ENCODE results near the gene TOR1AIP1.

The TOR1AIP1 gene

DNA sequence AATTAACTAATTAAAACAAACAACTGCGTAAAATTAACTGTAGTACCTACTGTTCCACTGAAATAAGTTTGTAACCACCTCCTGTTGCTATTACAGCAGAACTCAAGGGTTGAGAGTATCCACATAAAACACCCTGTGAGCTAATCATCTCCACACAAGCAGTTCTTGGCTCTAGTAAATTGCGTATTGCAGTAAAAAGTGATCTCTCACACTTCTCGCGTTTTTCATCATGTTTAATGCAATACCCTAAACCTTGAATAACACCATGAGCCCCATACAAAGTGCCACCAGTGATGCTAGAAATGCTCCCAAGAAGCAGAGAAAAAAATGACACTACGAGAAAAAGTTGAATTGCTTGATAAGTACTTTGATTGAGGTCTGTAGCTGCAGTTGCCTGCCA lies 43.2 kb downstream of the TOR1AIP1 start:
- Histone ChIP-seq H3K4me1 (ENCODE audit: control insufficient read depth, low read depth, low read length) (peaks cover 17% of the 10 kb centered on the region), H3K27me3 (ENCODE audit: control insufficient read depth, insufficient read depth, low read length) (no peaks in the 10 kb centered on the region), H3K4me3 (ENCODE audit: low read length) (no peak overlapping the region), H3K27ac (ENCODE audit: low read length) (no peak overlapping the region), H3K9ac (ENCODE audit: low read length) (no peak overlapping the region), H3K9me3 (ENCODE audit: control insufficient read depth, low read depth, low read length) (no peaks in the 10 kb centered on the region), H3K36me3 (ENCODE audit: control insufficient read depth, low read depth, low read length) (no peaks in the 10 kb centered on the region)

DNA sequence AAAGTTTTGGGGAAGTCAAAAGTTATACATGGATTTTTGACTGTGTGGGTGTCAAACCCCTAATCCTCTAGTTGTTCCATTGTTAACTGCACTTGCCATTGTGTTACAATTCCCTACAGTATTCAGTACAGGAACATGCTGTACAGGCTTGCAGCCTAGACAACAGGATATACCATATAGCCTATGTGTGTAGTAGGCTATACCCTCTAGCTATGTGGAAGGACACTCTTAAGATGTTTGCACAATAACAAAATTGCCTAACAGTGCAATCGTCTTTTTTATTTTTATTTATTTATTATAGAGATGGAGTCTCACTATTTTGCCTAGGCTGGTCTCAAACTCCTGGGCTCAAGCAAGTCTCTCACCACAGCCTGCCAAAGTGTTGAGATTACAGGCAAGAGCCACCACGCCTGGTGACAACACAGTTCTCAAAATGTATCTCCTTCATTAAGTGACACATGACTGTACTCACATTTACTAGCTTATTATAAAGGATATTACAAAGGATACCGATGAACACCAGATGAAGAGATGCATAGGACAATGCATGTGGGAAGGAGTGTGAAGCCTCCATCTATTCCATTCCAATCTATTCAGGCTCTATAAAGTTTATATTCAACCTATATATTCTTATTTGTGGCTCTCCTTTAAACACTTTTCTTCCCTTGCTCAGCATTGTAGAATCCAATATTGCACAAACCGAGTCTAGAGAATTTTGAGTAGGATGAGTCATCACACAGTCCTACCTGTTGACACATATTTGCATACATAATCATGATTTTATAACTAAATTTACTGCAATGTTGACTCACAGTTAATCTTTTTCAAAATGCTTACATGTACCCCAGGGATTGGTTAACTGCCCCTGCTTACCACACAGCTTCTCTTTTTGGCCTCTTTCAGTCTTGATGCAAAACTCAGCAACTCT lies 44.1 kb downstream of the TOR1AIP1 start:
- H3K9ac ChIP-seq (ENCODE audit: low read length): no peak overlapping the region

DNA sequence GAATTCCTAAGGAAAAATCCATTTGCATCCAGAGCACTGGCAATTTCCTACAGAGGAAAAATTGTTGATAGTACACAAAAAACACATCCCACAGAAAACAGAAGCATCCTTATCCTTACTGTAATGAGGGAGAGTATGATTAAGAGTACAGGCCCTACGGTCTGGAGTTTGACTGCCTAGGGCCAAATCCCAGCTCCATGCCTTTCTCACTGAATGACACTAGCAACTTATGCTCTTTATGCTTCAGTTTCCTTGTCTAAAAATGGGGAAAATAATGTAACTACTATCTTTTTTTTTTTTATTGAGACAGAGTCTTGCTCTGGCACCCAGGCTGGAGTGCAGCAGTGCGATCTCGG lies 44.7 kb downstream of the TOR1AIP1 start:
- H3K4me1 ChIP-seq (ENCODE audit: control insufficient read depth, low read depth, low read length): peaks cover 8% of the 10 kb centered on the region
- no peak overlapping the region for H3K27ac ChIP-seq (ENCODE audit: low read length)
- H3K27me3 ChIP-seq (ENCODE audit: control insufficient read depth, insufficient read depth, low read length): no peaks in the 10 kb centered on the region
- H3K4me3 ChIP-seq (ENCODE audit: low read length): no peak overlapping the region
- no peaks in the 10 kb centered on the region for H3K9me3 ChIP-seq (ENCODE audit: control insufficient read depth, low read depth, low read length)
- no peaks in the 10 kb centered on the region for H3K36me3 ChIP-seq (ENCODE audit: control insufficient read depth, low read depth, low read length)
- no peak overlapping the region for H3K9ac ChIP-seq (ENCODE audit: low read length)

More for the DNA sequence above, 44.1 kb downstream of the TOR1AIP1 start:
- H3K9me3 ChIP-seq (ENCODE audit: control insufficient read depth, low read depth, low read length): no peaks in the 10 kb centered on the region
- no peaks in the 10 kb centered on the region for H3K27me3 ChIP-seq (ENCODE audit: control insufficient read depth, insufficient read depth, low read length)
- no peak overlapping the region for H3K27ac ChIP-seq (ENCODE audit: low read length)
- H3K4me3 ChIP-seq (ENCODE audit: low read length): no peak overlapping the region
- no peaks in the 10 kb centered on the region for H3K36me3 ChIP-seq (ENCODE audit: control insufficient read depth, low read depth, low read length)
- peaks cover 14% of the 10 kb centered on the region for H3K4me1 ChIP-seq (ENCODE audit: control insufficient read depth, low read depth, low read length)

DNA sequence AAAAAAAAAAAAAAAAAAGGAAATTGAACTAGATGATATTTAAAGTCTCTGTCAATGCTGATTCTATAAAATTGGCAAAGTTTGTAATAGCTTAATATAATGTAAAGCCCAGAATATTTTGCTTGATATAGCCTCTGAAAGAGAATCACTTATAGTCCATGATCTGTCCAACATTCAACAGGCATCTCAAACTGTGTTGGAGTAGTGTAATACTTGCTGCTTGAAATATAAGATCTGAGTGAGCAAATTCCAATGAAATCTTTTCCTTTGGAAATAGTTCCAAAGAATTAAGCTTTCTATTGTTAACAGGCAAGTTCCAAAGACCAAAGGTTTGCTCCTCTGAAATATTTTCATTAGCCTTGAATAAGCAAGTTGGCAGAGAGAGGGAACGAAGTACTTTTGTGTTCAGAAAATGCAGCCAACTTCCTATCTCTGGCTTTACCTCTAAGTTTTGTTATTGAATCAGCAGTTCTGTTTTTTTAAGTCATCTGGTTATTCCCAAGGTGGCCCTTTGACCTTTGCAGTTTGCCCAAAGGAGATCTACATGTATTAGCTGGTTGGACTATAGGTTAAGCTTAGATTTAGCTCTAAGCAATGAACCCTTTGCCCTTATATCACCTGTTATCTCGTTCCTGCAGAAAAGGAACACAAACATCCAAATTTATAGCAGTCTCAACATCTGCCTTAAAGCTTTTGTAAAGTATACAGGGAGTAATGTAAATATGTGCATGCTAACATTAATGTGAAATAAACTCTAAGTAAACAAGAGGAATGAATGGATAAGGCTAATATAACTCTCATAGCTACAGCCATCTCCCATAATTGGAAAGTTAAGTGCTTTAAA lies 48.1 kb downstream of the TOR1AIP1 start:
- Histone ChIP-seq H3K27me3 (ENCODE audit: control insufficient read depth, insufficient read depth, low read length) (no peaks in the 10 kb centered on the region), H3K9ac (ENCODE audit: low read length) (no peak overlapping the region), H3K36me3 (ENCODE audit: control insufficient read depth, low read depth, low read length) (no peaks in the 10 kb centered on the region), H3K9me3 (ENCODE audit: control insufficient read depth, low read depth, low read length) (no peaks in the 10 kb centered on the region), H3K4me1 (ENCODE audit: control insufficient read depth, low read depth, low read length) (no peaks in the 10 kb centered on the region), H3K27ac (ENCODE audit: low read length) (no peak overlapping the region), H3K4me3 (ENCODE audit: low read length) (no peak overlapping the region)

DNA sequence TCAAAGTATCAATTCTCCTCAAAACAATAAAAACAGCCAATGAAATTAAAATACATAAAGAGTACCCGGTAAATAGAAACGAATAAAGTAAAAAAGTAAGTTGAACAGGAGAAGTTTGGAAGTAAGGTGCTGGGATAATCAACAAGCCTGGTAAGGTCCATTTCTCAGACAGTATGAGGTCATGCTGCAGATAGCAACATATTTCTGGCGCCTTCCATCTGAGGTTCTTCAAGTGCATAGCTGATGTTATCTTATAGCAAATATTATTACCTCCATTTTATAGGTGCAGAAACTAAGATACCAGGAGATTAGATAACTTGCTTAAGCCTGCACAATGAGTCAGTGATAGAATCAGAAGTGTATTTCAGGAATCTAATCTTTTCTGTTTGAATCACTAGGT lies 48.8 kb downstream of the TOR1AIP1 start:
- Histone ChIP-seq H3K27ac (ENCODE audit: low read length) (no peak overlapping the region), H3K9ac (ENCODE audit: low read length) (no peak overlapping the region), H3K27me3 (ENCODE audit: control insufficient read depth, insufficient read depth, low read length) (no peaks in the 10 kb centered on the region)

DNA sequence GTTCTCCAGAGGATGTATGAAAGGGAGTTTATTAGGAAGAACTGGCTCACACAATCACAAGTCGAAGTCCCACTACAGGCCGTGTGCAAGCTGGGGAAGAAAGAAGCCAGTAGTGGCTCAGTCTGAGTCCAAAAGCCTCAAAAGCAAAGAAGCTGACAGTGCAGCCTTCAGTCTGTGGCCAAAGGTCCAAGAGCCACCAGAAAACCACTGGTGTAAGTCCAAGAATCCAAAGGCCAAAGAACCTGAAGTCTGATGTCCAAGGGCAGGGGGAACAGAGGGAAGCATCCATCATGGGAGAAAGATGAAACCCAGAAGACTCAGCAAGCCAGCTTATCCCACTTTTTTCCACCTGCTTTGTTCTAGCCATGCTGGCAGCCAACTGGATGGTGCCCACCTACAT lies 51.1 kb downstream of the TOR1AIP1 start:
- Histone ChIP-seq H3K4me1 (ENCODE audit: control insufficient read depth, low read depth, low read length) (no peaks in the 10 kb centered on the region), H3K36me3 (ENCODE audit: control insufficient read depth, low read depth, low read length) (no peaks in the 10 kb centered on the region), H3K27ac (ENCODE audit: low read length) (no peak overlapping the region), H3K4me3 (ENCODE audit: low read length) (no peak overlapping the region), H3K27me3 (ENCODE audit: control insufficient read depth, insufficient read depth, low read length) (no peaks in the 10 kb centered on the region), H3K9me3 (ENCODE audit: control insufficient read depth, low read depth, low read length) (no peaks in the 10 kb centered on the region), H3K9ac (ENCODE audit: low read length) (no peak overlapping the region)

More for the DNA sequence above, 48.8 kb downstream of the TOR1AIP1 start:
- H3K4me3 ChIP-seq (ENCODE audit: low read length): no peak overlapping the region
- no peaks in the 10 kb centered on the region for H3K9me3 ChIP-seq (ENCODE audit: control insufficient read depth, low read depth, low read length)
- H3K4me1 ChIP-seq (ENCODE audit: control insufficient read depth, low read depth, low read length): no peaks in the 10 kb centered on the region
- no peaks in the 10 kb centered on the region for H3K36me3 ChIP-seq (ENCODE audit: control insufficient read depth, low read depth, low read length)

DNA sequence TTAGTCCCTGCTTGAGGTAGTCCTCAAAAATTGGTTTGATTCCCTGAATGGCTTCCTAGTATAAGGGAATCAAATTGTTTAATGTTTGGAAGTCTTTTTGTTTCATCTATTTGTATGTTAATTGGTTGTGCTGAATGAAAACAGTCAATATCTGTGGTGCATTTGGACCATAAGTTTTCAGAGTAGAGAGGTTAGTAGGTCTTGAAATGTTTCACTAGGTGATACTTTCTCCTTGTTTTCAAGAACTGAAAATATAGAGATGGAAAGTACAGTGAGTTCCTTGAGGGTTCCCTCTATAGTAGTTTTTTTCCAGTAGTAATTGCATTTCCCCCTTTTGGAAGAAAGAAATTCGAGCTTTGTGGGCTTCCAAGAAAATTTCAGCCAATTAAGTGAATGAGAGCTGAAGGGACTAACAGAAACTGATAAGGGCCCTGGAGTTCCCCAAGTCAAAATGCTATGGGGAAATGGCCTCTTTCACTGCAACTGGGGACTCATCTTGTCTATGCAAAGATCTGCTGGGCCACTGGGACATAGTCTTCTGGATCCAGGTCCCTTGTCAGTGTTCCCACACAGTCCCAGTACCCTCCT lies 53.9 kb downstream of the TOR1AIP1 start:
- no peaks in the 10 kb centered on the region for H3K4me1 ChIP-seq (ENCODE audit: control insufficient read depth, low read depth, low read length)
- H3K36me3 ChIP-seq (ENCODE audit: control insufficient read depth, low read depth, low read length): no peaks in the 10 kb centered on the region
- H3K9ac ChIP-seq (ENCODE audit: low read length): no peak overlapping the region
- no peaks in the 10 kb centered on the region for H3K27me3 ChIP-seq (ENCODE audit: control insufficient read depth, insufficient read depth, low read length)
- no peaks in the 10 kb centered on the region for H3K9me3 ChIP-seq (ENCODE audit: control insufficient read depth, low read depth, low read length)
- H3K4me3 ChIP-seq (ENCODE audit: low read length): no peak overlapping the region
- no peak overlapping the region for H3K27ac ChIP-seq (ENCODE audit: low read length)

DNA sequence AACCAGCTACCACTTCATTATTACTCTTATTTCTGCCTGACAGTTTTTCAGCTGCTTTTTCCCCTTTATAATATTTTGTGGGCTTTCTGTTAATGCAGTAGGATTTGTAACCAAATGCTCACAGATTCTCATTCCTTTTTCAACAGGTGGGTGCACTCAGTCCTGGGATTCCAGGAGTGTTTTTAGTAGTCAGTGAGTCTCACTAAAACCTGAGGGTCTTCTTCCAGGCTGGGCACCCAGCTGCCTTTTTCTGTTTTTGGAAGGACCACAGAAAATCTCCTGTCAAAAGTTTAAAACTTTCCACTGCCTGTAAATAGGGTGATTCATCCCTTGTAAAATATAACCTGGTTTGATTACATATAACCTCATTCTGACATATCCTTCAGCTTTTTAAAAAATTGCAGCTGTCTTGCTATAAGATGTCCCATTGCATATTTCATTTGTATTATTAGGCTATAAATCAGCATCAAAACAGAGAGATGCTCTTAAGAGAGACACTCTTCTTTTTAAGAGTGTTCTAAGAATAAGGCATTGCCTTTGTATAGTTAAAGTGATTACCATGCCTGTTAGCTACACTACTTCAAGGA lies 55.7 kb downstream of the TOR1AIP1 start:
- Histone ChIP-seq H3K9me3 (ENCODE audit: control insufficient read depth, low read depth, low read length) (no peaks in the 10 kb centered on the region), H3K27me3 (ENCODE audit: control insufficient read depth, insufficient read depth, low read length) (no peaks in the 10 kb centered on the region), H3K4me1 (ENCODE audit: control insufficient read depth, low read depth, low read length) (no peaks in the 10 kb centered on the region), H3K27ac (ENCODE audit: low read length) (no peak overlapping the region), H3K4me3 (ENCODE audit: low read length) (no peak overlapping the region), H3K9ac (ENCODE audit: low read length) (no peak overlapping the region), H3K36me3 (ENCODE audit: control insufficient read depth, low read depth, low read length) (no peaks in the 10 kb centered on the region)

DNA sequence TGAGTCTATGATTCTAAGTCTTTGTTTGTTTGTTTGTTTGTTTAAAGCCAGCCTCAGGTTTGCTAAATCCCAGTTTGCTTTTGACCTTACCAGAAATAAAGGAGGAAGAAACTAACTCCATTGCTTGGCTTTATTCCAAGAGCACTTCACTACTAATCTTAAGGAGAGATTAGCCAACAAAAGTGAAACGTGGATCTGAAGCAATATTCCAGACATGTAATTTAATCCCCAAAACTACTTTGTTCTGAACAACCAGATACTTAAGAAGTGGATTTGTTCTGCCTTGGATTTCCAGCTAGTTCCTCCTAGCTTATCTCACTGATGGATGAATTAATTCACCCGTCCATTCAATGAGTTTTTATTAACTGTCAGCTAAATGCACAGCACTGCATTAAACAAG lies 56.7 kb downstream of the TOR1AIP1 start:
- H3K36me3 ChIP-seq (ENCODE audit: control insufficient read depth, low read depth, low read length): no peaks in the 10 kb centered on the region
- H3K9ac ChIP-seq (ENCODE audit: low read length): no peak overlapping the region
- no peaks in the 10 kb centered on the region for H3K9me3 ChIP-seq (ENCODE audit: control insufficient read depth, low read depth, low read length)
- H3K27ac ChIP-seq (ENCODE audit: low read length): no peak overlapping the region
- no peak overlapping the region for H3K4me3 ChIP-seq (ENCODE audit: low read length)
- no peaks in the 10 kb centered on the region for H3K4me1 ChIP-seq (ENCODE audit: control insufficient read depth, low read depth, low read length)
- H3K27me3 ChIP-seq (ENCODE audit: control insufficient read depth, insufficient read depth, low read length): no peaks in the 10 kb centered on the region

DNA sequence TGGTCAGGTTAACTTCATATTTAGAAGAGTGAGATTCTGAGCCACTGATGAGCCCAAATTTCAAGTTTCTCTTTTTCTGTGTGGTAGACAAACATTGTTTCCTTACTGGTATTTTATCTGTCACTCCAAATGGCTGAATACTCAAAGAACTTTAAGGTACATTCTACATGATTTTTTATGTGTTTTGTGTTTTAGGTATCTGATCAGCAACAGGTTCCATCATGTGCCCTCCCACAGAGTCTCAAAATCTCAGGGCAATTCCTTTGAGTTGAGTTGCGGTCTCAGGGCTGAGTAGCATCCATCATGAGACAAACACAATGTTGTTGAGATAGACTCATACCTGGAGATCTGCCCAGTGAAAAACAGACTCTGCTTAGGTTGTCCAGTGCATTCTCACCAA lies 57.9 kb downstream of the TOR1AIP1 start:
- no peak overlapping the region for H3K9ac ChIP-seq (ENCODE audit: low read length)
- H3K9me3 ChIP-seq (ENCODE audit: control insufficient read depth, low read depth, low read length): no peaks in the 10 kb centered on the region
- H3K27me3 ChIP-seq (ENCODE audit: control insufficient read depth, insufficient read depth, low read length): no peaks in the 10 kb centered on the region
- no peak overlapping the region for H3K4me3 ChIP-seq (ENCODE audit: low read length)
- no peaks in the 10 kb centered on the region for H3K4me1 ChIP-seq (ENCODE audit: control insufficient read depth, low read depth, low read length)
- H3K27ac ChIP-seq (ENCODE audit: low read length): no peak overlapping the region
- no peaks in the 10 kb centered on the region for H3K36me3 ChIP-seq (ENCODE audit: control insufficient read depth, low read depth, low read length)

DNA sequence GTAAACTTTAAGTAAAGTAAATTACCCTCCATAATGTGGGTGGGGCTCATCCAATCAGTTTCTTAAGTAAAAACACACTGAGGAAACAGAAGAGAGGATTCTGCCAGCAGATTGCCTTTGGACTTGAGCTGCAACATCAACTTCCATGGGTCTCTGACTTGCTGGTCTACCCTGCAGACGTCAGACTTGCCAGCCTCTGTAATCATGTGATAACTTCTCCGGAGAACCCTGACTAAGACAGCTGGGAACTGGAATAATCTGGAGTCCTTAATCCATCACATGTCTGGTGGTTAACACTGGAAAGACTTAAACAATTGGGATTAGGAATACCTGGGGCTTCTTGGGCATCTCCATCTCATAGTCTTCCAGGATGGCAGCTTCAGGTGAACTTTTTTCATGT lies 59.4 kb downstream of the TOR1AIP1 start:
- no peaks in the 10 kb centered on the region for H3K36me3 ChIP-seq (ENCODE audit: control insufficient read depth, low read depth, low read length)
- no peak overlapping the region for H3K27ac ChIP-seq (ENCODE audit: low read length)
- H3K4me1 ChIP-seq (ENCODE audit: control insufficient read depth, low read depth, low read length): no peaks in the 10 kb centered on the region
- no peak overlapping the region for H3K9ac ChIP-seq (ENCODE audit: low read length)
- H3K4me3 ChIP-seq (ENCODE audit: low read length): no peak overlapping the region
- H3K27me3 ChIP-seq (ENCODE audit: control insufficient read depth, insufficient read depth, low read length): no peaks in the 10 kb centered on the region
- H3K9me3 ChIP-seq (ENCODE audit: control insufficient read depth, low read depth, low read length): no peaks in the 10 kb centered on the region
